ENCODE data around the gene MYO1C.
"Not testable (repeated sequence)": the region's sequence is repeated elsewhere in the genome, so short reads cannot be mapped to it uniquely, and the experiment has no call there.

The MYO1C gene

DNA sequence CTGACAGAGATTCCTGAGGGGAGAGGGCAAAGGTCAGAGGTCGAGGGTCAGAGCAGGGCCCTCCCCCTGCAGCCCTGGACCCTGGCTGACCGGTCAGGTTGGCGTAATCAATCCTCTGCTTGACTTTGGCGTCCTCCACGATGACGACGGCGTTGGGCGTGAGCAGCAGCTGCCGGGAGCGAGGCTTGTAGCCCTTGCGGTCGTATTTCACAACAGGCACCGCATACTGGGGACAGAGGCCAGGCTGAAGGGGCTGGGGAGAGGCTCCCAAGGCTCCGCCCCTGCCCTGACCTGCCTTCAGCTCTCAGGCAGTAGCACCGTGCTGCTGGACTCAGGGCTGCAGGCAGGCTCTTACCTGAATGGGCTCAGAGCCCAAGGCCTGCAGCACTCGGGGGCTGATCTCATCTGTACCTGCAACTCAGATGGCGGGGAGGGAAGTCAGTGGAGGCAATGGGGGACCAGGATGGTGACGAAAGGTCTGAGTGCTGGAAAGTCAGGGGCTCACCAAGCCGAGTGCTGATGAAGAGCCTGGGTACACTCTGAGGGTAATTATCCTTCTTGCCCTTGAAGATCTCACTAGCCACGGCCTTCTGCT is 24.5 kb downstream of the MYO1C start:
- no peak for DNase-seq (ENCODE audit: low read depth in 1 of 2, low spot score in 1 of 2)

DNA sequence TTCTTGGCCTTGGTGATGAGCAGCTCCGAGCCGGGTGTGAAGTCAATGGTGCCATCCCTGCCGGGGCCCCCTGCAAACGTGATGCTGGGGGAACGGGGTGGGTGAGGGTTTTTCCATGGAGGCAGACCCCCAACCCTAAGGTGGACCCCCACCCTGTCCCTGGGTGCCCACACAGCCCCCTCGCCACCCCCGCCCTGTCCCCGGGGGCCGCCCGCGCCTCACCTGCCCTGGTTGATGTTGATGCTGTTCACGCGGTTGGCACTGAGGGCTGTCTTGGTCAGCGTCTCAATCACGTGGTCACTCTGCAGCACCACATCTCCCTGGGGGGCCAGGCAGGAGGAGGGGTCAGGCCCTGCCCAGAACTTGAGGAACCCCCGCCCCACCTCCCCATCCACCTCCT is 25.2 kb downstream of the MYO1C start:
- no peak for DNase-seq (ENCODE audit: low read depth in 1 of 2, low spot score in 1 of 2)

DNA sequence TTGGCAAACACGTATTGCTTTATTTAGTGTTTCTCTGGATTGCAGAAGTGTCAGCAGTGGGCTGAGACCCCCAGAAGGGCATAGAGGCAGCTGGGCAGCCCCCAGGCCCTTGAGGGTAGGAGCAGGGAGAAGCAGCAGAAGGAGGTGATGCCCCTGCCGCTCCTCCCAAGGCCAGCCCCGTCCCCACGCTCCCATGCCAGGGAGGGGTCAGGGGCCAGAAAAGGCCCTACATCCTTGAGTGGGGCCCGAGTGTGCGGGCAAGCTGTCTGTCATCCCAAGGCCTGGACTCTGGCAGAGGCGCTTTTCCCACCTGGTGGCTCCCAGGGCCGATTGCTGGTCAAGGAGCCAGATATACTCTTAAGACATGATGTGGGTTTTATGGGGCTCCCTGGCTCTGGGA is 28.3 kb downstream of the MYO1C start:
- no peak for DNase-seq (ENCODE audit: low read depth in 1 of 2, low spot score in 1 of 2)

DNA sequence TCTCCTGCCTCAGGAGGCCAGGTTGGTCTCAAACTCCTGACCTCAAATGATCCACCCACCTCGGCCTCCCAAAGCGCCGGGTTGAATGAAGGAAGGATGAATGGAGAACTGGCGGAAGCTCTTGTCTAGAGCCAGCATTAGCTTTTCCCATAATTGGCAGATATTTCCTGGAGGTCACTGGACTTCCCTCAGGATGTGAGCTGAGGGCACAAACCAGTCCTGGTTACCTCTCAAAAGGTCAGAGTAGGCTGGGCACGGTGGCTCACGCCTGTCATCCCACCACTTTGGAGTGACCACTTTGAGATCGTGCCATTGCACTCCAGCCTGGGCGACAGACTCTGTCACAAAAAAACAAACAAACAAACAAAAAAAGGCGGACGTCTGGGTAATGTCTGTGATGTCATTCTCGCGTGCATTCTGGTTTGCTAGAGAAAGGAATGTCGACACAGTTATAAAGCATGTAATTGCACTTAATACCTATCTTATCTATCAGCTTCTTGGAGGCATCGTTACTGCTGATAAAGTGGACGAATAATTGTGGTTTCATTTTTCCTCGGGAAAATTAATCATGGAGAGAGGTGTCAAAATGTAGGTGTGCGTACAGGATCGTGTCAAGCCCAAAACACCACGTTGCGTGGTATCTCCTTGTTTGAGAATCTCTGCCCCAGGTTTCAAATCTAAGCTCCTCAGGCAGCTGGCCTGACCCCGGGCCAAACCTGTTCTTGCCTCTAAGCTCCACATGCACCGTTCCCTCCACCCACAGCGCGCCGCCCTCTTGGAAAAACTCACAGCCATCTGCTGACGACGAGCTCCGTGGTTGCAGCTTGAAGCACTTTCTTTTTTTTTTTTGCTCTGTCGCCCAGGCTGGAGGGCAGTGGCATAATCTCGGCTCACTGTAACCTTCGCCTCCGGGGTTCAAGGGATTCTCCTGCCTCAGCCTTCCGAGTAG is 30.0 kb downstream of the MYO1C start:
- DNase-seq (ENCODE audit: low read depth in 1 of 2, low spot score in 1 of 2) = no peak

DNA sequence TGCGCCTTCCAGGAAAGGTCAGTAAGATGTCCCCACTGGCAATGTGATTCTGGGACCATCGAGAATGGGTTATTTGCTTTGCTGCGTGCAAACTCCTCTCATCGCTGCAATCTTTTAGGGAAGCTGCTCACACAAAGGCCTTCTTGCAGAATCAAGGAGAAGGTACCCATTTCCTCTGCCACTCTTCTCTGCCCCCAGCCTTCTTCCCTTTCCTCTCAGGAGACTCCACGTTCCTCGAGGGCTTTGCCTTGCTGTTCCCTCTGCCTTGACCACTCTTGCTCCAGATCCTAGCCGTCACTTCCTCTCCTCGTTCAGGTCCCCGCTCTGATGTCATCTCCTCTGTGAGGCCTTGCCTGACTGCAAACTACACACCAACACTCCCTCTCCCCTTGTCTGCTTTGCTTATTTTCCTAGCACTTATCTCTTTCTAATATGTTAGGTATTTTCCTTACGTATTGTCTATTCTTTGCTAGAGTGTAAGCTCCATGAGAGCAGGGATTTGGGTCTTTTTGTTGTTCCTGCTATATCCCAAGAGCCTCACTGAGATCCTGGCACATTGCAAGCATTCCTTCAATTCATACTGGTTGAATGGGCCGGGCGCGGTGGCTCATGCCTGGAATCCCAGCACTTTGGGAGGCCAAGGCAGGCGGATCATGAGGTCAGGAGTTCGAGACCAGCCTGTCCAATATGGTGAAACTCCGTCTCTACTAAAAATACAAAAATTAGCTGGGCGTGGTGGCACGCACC is 31.1 kb downstream of the MYO1C start:
- no peak for DNase-seq (ENCODE audit: low read depth in 1 of 2, low spot score in 1 of 2)

DNA sequence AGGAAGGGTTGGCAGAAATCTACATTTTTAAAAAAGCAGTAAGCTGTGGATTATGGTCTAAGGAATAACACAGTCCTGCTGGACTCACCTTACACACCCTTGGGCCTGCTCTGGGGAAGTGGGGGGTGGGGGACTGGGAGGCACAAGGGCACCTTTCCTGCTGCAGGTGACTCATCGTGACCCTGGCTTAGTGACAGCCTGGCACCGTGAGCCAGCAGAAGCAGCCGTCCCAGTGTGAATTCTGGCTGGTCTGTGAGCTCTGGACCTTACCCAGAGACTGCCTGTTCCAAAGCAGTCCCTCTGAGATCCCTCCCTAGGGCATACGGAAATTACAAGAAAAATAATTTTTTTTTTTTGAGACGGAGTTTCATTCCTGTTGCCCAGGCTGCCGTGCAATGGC is 32.3 kb downstream of the MYO1C start:
- DNase-seq (ENCODE audit: low read depth in 1 of 2, low spot score in 1 of 2) = no peak

DNA sequence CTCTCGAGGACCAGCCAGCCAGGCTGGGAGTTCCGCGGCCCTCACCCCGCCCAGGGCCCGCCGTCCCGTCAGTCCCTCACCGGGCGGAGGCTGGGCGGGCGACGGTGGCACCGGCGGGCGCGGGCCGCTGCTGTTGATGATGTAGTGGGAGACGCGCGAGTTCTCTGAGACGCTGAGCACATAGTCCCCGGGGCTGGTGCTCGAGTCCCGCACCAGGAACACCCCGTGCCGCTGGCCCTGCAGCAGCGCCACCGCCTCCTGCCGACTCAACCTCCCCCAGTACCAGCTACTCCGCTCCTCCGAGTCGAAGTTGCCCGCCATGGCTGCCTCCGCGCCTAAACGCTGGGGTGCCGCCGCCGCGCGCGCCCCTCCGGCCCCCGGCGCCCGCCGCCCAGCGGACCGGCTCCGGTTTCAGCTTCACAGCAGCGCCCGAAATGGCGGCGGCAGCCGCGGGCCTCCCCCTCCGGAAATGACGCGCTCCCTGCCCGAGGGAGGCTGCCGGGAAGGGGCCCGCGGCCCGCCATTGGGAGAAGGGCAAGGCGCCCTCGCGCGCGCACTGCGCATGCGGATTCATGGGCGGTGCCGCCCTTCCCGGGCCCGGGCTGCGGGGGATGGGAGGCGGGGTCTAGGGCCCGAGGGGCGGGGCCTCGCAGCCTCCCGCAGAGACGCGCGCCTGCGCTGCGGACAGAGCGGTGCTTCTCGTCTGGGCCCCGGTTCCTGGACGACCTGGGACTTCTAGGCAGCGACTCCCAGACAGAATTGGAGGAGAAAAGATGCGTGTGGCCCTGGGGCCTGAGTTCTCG is 36.5 kb downstream of the MYO1C start, which contains the start of gene CRK:
Gene CRK (minus strand): TSS at position 436 of the 803 bp plus-strand sequence. CDS start 115 bp downstream, at position 321.
- DNase-seq (ENCODE audit: low read depth in 1 of 2, low spot score in 1 of 2) = peak; percentile 99

DNA sequence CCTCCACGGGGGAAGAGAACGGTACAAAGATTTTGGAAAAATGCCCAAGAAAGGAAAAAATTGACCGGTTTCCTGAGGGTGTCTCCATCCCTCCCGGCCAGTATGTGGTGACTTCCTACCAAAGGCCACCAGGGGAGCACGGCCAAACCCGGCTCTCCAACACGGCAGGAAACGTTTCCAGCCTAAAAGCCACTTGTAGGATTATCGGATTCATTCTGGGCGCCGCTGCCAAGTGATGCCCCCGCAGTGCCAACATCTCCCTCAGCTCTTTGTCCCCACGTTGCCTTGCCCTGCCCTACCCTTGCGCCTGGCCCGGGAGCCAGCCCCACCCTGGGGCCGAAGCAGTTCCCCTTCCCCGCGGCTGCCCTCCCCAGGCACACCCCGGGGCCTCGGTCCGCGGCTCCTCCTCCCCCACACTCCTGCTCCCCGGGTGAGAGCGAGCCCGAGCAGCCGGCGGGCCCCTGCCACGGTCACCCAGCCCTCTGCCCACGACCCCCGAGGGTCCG is 37.1 kb downstream of the MYO1C start:
- peak in 1 of 2 donors; percentile 14 for DNase-seq (ENCODE audit: low read depth in 1 of 2, low spot score in 1 of 2)

DNA sequence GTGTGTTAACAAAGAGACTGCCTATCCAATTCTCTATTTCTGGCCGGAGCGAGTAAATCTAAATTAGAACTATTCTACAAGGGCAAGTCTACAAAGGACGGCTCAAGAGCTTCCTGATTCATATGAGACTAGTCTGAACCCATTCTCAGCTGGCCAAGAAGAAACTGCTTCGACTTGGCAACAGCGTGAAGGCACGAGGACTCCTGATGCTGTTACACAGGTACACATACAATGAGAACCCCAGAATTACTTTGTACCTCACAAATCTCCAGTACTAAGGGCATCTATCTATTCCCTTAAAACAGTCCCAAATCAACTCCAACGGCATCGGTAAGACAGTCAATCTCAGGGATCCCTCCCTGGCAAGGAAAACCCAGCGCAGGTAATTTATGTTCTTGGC is 37.9 kb downstream of the MYO1C start:
- DNase-seq (ENCODE audit: low read depth in 1 of 2, low spot score in 1 of 2) = no peak

DNA sequence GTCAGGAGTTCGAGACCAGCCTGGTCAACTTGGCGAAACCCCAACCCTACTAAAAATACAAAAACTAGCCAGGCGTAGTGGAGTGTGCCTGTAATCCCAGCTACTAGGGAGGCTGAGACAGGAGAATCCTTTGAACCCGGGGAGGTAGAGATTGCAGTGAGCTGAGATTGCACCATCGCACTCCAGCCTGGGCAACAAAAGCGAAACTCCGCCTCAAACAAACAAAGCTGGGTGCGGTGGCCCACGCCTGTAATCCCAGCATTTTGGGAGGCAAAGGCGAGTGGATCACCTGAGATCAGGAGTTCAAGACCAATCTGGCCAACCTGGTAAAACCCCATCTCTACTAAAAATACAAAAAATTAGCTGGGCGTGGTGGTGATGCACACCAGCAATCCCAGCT is 38.8 kb downstream of the MYO1C start:
- not testable (repeated sequence) for DNase-seq (ENCODE audit: low read depth in 1 of 2, low spot score in 1 of 2)

DNA sequence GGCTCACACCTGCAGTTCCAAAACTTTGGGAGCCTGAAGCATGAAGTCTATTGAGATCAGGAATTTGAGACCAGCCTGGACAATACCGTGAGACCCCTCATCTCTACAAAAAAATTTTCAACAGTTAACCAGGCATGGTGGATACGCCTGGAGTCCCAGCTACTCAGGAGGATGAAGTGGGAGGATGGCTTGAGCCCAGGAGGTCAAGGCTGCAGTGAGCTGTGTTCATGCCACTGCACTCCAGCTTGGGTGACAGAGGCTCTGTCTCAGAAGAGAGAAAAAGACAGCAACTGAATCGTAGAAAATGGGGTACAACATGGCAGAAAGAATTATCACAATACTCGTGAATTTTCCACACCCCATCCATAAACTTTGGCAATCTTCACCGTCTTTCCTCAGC is 39.6 kb downstream of the MYO1C start:
- DNase-seq (ENCODE audit: low read depth in 1 of 2, low spot score in 1 of 2) = no peak

DNA sequence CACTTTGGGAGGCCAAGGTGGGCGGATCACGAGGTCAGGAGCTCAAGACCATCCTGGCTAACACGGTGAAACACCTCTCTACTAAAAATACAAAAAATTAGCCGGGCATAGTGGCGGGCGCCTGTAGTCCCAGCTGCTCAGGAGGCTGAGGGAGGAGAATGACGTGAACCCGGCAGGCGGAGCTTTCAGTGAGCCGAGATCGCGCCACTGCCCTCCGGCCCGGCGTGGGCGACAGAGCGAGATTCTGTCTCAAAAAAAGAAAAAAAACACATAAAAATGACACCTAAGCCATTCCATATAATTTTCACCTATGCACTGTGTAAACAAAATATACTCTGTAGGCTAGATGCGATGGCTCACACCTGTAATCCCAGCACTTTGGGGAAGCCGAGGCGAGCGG is 42.2 kb downstream of the MYO1C start:
- DNase-seq (ENCODE audit: low read depth in 1 of 2, low spot score in 1 of 2) = not testable (repeated sequence)

DNA sequence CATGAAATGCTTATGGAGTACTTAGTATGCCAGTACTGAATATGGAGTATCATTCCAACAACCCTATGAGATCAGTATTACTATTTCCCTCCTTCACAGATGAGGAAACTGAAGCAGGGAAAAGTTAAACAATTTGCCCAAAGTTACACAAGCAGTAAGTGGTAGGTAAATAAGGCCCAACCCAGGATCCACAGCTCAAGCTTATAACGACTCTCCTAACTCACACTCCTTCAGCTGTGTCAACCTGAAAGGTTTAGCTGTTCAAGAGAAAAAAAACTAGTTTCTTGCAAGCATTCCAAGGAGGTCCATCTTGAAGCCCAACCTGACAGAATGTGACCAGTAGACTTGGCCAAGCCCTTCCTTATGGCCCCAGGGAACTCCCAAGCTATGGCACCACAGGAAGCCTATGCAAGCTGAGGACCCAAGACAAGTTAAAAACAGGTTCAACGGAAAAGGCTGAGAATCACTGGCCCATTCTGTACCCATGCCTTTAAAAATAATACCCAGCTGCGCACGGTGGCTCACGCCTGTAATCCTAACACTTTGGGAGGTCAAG is 43.0 kb downstream of the MYO1C start:
- DNase-seq (ENCODE audit: low read depth in 1 of 2, low spot score in 1 of 2) = no peak

DNA sequence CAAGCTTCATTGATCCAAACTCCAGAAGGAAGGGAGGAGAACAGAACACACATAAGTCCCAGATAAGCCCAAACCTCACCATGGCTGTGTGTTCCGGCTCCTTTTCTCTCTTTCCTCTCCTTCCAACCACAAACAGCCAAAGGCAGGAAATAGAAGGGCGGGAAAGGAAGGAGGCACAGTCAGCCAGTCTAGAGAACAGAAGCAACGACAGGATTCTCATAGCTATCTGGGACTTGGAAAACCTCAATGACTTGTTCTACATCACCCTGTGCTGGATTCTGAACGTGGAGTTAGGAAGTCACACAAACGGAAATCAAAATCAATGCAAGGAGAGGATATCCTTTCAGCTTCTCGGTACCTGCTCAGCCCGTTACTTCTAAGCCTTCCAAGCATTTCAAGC is 45.4 kb downstream of the MYO1C start:
- DNase-seq (ENCODE audit: low read depth in 1 of 2, low spot score in 1 of 2) = no peak

DNA sequence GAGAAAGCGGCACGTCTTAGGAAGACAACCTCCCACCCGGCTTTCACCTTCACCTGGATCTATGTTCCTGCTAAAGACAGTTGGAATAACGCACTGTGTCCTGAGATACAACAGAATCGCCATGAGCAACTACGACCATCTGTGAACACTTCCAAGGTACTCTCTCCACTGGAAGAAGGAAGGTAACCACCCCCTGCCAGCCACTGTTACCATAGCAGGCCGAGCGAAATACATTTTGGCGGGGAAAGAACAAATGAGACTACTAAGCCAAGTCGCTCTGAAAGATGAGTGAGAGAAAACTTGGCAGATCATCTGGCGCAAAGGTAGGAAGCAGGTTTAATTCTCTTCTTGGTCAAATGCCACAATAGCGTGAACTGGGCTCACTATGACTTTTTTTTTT is 46.3 kb downstream of the MYO1C start:
- no peak for DNase-seq (ENCODE audit: low read depth in 1 of 2, low spot score in 1 of 2)

DNA sequence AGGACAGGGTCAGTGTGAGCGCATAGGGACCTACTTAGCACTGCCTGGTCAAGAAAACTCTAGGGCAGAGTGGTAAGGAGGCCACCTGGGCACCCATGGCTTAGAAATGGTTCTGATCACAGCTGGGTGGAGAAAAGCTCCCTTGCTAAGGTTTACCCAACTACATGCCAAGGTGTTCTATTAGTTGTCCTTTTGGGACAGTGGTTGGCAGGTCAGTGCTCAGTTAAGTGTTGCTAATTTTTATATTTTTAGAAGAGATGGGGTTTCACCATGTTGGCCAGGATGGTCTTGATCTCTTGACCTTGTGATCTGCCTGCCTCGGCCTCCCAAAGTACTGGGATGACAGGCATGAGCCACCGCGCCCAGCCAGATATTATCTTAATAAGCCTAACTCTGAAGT is 46.8 kb downstream of the MYO1C start:
- DNase-seq (ENCODE audit: low read depth in 1 of 2, low spot score in 1 of 2) = not testable (repeated sequence)

DNA sequence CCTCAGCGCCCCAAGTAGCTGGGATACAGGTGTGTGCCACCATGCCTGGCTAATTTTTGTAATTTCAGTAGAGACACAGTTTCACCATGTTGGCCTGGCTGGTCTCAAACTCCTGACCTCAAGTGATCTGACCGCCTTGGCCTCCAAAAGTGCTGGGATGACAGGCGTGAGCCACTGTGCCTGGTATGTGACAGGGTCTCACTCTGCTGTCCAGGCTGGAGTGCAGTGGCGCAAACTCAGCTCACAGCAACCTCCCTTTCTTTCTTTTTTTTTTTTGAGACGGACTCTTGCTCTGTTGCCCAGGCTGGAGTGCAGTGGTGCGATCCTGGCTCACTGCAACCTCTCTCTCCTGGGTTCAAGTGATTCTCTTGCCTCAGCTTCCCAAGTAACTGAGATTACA is 49.8 kb downstream of the MYO1C start:
- not testable (repeated sequence) for DNase-seq (ENCODE audit: low read depth in 1 of 2, low spot score in 1 of 2)

DNA sequence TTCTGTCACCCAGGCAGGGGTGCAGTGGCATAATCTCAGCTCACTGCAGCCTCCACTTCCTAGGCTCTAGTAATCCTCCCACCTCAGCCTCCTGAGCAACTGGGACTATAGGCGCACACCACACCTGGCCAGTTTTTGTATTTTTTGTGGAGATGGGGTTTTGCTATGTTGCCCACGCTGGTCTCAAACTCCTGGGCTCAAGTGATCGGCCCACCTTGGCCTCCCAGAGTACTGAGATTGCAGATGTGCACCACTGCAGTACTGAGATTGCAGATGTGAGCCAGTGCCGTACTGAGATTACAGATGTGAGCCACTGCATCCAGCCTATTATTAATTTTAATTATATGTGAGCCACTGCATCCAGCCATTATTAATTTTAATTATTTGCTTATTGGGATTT is 50.3 kb downstream of the MYO1C start:
- DNase-seq (ENCODE audit: low read depth in 1 of 2, low spot score in 1 of 2) = no peak

DNA sequence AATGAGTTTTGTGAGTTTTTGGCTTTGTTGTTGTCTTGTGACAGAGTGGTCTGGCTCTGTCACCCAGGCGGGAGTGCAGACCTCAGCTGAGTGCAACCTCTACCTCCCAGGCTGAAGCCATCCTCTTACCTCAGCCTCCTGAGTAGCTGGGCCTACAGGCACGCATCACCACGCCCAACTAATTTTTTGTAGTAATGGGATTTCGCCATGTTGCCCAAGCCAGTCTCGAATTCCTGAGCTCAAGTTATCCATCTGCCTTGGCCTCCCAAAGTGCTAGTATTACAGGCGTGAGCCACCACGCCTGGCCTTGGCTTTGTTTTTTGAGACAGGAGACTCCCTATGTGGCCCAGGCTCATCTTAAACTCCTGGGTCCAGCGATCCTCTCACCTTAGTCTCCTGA is 51.6 kb downstream of the MYO1C start:
- DNase-seq (ENCODE audit: low read depth in 1 of 2, low spot score in 1 of 2) = no peak

DNA sequence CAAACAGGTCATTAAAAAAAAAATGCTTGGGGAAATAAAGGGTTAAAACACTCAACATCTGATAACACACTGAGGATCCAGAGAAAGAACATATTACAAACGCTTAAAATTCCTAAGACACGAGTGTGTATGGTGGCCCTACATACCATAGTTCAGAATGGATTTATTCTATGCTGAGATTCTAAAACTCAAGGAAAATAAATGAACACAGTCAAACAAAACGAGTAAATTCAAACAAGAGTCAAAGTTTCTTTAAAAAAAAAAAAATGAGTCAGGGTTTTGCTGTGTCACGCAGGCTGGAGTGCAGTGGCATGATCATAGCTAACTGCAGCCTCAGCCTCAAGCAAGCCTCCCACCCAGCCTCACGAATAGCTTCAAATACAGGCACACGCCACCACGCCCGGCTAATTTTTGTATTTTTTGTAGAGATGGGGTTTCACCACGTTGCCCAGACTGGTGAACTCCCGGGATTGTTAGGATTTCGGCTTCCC is 53.8 kb downstream of the MYO1C start:
- DNase-seq (ENCODE audit: low read depth in 1 of 2, low spot score in 1 of 2) = no peak
